Measurements from ENCODE around the gene PPIE.

- TF ChIP-seq CTCF (IDR thresholded peaks at IDR 0.05), result no peak
- TF ChIP-seq POLR2A (IDR thresholded peaks at IDR 0.05), result no peak
Observed at GRCh38 chr1:39795651-39796050, 57.0 kb downstream of the PPIE start.
